NOMO-1 treated with dmso at 0.1 percent for 144 hours (cell line): ENCODE results near the gene COG5.
"Not testable (repeated sequence)": the region's sequence is repeated elsewhere in the genome, so short reads cannot be mapped to it uniquely, and the experiment has no call there.

Experiments
- DNase-seq: peaks from one replicate; lab custom pipeline; 2025; ENCODE audit not compliant: unreplicated experiment; lab: John Stamatoyannopoulos, UW

Gene COG5

DNA sequence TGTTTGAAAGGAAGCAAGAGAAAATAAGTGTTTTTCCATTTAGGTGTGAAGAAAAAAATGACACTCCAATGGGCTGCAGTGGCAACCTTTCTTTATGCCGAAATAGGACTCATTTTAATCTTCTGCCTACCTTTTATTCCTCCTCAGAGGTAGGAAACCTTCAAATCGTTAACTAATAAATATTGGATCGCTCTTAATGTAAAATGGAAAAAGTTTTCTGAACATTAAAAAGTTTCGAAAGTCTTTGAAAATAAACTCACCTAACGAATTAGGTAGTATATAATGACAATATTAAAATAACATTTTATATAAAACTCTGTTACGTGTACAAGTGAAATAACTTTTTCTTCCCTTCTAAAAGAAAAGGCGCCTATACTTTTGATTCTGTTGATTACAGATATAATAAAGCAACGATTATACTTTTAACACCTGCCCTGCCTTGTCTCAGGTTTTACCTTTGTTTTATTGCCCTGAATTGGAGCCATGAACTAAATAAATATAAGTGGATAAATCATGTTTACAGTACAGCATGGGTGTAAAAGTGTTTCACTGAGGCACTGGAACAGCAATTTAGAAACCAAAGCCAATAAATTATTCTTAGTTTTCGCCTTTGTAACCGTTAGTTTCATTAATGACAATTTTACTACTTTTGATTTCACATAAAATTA is 17.1 kb upstream of the COG5 start:
- DNase-seq = no peak

DNA sequence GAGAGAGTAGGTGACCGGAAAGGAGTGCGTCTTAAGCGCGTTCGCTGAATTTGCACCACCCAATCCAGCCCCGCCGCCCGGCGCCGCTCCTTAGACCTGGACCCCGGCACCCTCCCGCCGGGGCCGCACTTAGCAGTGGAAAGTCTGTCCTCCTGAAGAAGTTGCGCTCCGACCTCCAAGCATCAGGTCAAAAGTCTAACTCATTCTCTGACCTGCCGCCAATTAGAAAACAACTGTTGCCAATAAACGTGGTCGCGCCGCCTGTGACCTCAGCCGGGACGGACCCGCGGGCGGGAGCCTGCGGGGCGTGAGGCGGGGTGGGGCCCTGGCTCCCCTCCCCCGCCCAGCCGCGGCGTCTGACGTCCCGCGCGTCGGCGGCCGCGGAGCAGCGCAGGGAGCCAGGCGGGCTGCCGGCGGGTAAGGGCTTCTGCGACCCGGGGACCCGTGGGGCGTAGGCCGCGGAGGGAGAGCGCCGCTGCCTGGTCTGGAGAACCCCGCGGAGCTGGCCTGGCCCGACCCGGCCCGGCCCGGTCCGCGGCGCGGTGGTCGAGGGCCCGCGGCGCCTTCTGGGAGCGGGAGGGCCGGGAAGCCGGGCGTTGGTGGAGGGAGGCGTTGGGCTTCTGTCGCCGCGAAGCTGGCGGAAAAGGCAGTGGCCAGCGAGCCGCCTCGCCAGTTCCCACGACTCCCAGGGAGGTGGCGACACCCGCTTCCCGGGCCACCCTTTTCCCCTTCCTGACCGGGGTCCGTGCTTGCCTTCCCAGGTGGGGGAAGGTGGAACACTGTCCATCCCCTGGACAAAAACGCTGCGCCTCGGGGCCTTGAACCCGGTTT is 16.4 kb upstream of the COG5 start, which contains the start of gene BCAP29:
BCAP29 (plus strand) TSS at position 362 of the 831 bp plus-strand sequence. CDS start 527 bp downstream, outside the sequence.
- DNase-seq = no peak

DNA sequence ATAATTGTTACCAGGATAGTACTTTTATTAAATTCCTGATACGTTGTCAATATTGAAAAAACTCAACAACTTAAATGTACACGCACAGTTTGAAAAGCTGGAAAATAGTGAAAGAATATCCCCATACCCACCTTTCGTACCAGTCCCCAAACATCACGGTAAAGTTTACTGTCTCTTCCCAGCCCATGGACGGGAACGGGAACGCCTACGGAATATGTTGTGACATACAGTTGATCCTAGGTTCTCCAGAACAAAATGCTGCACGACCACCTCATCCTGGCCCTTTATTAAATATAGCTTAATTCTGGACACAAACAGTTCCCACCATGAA is 15.8 kb upstream of the COG5 start:
- DNase-seq = no peak

DNA sequence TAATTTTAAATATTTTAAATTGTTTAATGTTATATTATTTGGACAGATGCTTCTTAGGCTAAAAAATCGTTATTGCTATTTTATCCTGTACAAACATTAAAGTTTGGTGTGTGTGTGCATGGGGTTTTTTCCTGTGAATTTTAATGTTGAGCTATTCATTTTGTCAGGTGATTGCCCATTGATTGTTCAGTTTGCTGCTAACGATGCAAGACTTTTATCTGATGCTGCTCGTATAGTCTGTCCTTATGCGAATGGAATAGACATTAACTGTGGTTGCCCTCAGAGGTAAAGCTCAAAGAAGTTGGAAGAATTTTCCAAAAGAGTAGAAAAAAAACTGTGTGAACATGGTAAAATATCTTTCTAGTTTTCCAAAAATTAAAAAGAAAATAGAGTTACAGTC is 9.8 kb upstream of the COG5 start:
- DNase-seq = no peak

DNA sequence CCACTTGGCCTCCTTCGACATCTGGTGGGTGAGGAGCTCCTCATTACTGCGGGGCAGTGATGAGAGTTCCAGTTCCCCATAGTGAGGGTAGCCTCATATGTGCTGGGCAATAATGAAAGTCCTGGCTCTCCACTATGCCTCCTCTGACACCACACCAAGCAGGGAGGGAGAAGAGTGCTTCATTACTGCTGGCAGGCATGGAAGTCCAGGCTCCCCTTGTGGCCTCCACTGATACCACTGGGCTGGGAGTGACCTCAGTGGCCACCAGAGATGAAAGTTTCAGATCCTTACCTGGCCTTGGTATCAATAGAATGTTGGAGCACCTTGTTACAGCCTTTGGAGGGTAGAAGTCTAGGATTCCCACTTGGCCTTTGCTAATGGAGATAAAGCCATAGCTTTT is 6.6 kb upstream of the COG5 start:
- no peak for DNase-seq

DNA sequence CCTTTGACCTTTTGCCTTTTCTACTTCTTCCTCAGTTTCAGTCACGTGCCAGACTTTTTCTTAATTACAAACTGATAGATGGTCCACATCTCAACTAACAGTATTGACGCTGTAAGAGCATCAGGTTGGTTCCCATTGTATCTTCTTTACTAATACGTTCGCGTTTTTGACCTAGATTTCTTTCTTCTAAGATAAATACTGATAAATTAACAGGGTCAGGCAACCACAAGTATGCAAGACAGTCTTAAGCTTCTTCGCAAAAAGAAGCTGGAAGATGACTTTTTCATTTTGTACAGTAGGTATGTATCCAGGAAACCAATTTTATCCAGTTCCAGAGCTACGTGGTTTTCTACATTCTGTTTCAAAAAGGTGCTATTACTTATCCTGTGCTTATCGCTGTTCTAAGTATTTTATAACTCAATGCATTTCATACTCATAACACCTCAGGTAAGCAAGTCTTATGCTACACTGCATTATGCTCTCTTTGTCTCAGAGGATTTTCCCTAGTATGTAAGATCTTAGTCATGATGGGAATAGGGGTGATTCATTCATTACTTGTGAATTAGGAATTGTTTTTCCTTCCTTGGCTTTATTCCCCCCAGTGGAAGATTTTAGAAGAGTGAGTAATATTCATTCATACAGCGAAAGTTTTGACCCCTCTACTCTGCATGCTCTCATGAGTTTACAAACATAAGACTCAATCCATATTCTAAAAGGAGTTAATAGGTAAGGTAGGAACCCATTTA is 1.0 kb upstream of the COG5 start:
- no peak for DNase-seq

DNA sequence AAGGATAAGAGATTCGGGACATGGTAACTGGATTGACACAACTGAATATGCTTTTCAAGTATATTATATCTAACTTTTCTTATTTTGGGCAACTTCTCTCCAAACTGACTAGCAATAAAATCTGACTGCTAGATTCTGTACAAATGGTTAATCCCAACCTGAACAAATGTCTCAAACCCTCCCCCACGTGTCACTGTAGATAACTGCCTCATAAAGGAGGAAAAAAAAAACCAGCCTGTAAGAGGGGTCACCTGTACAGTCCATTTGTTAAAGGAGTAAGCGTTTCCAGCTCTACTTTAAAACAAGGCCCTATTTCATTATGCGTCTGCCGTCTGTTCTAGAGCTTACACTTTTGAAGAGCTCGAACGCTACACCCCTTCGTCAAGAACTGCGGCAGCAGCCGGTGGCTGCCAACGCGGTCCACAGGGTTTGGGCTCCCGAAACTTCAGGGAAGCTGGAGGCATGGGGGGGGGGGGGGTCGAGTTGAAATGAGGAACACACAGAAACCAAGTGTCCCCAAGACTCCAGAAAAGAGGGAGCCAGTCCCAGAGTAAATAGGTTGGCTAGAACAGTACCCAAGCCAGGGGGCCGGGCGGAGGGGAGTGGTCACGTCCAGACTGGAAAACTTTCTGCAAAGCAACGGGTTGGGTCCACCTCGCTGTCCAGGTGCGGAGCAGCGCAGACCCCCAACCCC is 492 bp downstream of the COG5 start:
- DNase-seq = no peak

DNA sequence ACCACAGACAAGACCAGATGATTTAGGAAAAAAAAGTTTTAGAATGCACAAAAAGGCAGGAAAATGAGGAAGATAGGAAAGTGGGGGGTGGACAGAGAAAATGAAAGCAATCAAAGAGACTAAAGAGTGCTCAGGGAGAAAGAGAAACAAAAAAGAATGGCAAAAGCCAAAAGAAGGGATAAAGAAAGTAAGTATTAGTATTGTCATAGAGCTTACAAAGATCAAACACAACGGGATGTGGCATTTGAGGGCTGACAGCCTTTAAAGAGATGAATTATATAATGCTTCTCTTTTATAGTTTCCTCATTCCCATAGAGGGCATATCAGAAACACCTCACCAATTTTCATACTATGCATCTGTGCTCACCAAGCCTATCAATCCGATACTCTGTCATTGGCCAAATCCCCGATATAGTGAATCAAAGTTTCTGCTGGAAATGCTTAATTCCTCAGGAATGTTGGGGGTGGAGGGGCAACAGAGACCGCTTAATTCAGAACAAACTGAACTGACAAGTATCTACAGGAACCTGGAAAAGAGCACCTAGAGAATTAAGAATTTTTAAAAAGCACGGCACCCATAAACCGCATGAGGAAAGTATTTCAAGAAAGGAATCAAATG is 2.7 kb downstream of the COG5 start:
- DNase-seq = no peak

DNA sequence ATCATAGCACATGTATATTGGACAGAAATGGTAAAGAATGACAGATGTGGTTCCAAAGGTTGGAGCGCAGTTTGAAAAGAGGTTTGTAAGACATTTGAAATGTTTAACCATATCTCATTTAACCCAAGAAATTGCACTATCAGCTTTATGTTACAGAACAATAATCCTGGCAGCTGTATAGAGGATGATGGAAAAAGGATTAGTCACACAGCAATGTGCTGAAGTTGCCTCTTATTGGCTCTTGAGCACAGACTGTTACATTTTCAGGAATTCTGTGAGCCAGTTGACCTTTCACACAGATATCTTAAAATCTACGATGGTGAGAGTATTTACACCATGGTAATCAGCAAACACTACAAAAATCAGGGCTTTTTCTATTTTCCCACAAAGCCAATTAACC is 3.9 kb downstream of the COG5 start:
- DNase-seq = no peak

DNA sequence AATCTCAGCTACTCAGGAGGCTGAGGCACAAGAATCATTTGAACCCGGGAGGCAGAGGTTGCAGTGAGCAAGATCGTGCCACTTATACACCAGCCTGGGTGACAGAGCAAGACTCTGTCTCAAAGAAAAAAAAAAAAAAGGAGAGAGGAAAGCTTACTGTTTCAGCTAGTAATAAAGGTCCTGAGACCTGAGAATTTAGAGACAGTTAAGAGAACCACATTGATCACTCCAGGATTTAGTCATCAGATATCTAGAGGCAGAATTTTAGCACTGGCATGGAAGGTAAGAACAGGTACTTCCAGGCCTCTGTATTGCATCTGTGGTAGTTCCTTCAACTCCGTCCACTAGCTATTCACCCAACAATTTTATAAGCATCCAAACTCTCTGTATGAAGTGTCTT is 7.8 kb downstream of the COG5 start:
- no peak for DNase-seq

DNA sequence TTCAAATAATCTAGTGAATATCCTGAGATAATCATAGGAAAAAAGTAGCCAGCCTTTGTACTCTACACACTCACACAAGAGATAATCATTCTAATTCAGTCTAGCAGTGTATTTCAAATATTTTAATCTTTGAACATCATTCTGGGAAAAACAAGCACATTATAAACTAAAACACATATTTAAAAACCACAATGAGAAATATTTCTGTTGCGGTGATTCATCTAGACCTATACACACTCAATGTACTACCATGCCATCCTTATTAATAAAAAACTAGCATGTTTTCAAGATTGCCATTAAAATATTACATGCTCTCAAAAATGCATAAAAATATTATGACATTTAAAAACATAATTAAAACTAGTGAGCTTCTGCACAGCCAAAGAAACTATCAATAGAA is 11.8 kb downstream of the COG5 start:
- DNase-seq = no peak

DNA sequence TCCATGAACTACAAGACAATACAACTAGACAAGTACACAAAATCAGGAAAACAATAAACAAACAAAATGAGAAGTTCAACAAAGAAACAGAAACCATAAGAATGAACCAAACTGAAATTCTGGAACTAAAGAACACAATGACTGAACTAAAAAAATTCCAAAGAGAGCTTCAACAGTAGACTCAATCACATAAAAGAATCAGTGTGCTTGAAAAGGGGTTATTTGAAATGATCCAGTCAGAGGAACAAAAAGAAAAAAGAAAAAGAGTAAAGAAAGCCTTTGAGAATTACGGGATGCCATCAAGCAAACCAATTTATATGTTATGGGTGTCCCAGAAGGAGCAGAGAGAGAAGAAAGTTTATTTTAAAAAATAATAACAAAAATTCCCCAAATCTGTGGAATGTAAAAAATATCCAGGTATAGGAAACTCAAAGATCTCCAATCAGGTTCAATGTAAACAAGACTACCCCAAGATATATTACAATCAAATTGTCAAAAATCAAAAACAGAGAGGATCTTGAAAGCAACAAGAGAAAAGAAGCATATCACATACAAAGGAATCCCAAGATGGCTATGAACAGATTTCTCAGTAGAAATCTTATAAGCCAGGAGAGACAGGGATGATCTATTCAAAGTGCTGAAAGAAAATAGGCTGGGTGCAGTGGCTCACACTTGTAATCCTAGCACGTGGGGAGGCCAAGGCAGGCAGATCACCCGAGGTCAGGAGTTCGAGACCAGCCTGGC is 18.7 kb downstream of the COG5 start:
- DNase-seq = no peak

DNA sequence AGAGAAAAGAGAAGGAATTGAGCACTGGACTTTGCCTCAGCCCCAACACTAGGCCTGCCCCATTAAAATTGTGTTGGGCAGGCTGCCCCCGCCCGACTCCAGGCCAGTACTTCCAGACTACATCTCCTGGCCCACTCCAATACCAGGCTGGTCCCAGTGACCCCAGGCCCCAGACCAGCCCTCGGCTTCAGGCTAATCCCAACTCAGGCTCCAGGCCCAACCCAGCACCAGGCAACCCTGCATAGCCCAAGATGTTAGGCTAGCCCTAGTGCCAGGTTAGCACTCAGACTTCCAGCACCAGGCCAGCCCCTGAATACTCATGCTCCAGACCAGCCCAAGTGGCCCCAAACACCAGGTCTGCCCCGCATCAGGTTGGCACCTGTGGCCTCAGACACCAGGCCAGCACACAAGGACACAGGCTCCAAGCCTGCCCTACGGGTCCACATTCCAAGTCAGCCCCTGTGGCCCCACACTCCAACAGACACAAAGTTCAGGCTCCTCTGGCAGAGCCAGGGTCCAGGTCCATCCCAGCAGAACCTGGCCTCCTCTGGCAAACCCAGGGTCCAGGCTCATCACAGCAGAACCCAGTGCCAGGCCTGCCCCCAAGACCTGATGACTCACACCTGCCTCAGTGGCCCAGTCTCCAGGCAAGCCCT is 20.3 kb downstream of the COG5 start:
- no peak for DNase-seq

DNA sequence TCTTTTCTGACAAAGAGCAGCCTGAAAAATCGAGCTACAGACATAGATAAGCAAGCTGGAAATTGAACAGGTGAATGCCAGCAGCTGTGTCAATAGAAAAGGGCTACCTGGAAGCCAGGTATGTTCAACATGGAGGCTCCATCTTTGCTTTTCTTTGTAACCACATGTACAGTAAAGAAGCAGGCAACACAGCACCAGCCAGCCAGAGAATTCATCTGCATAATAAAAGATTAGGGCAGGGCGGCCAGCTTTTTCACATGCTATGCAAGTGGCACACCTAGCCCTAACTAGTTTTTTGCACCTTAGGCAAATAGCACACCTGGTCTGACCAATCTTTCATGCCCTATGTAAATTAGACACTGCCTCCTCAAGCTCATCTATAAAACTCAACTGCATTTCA is 25.7 kb downstream of the COG5 start:
- no peak for DNase-seq

DNA sequence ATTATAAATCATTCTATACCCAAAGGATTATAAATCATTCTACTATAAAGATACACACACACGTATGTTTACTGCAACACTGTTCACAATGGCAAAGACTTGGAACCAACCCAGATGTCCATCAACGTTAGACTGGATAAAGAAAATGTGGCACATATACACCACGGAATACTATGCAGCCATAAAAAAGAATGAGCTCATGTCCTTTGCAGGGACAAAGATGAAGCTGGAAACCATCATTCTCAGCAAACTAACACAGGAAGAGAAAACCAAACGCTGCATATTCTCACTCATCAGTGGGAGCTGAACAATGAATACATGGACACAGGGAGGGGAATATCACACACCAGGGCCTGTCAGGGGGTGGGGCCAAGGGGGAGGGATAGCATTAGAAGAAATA is 26.5 kb downstream of the COG5 start:
- DNase-seq = not testable (repeated sequence)

DNA sequence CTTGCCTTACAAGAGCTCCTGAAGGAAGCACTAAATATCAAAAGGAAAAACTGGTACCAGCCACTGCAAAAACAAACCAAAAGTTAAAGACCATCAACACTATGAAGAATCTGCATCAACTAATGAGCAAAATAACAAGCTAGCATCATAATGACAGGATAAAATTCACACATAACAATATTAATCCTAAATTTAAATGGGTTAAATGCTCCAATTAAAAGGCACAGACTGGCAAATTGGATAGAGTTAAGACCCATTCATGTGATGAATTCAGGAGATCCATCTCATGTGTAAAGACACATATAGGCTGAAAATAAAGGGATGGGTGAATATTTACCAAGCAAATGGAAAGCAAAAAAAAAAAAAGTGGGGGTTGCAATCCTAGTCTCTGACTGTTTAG is 29.6 kb downstream of the COG5 start:
- DNase-seq = no peak

DNA sequence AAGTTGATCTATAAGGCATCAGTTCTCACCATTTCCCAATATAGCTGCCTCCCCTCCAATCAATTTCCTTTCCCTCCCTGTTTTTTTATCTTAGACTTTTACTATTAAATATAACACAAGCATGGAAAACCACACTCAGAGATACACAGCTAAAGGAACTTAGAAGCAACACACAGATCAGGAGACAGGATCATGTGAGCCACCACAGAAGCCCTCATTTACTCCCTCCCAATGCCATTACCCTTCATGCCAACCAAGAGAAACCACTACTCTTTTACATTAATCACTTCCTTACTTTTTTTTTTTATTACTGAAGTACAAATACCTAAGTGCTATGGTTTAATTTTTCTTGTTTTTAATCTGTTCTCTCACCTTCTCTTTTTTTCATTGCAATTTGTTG is 33.0 kb downstream of the COG5 start:
- no peak for DNase-seq

DNA sequence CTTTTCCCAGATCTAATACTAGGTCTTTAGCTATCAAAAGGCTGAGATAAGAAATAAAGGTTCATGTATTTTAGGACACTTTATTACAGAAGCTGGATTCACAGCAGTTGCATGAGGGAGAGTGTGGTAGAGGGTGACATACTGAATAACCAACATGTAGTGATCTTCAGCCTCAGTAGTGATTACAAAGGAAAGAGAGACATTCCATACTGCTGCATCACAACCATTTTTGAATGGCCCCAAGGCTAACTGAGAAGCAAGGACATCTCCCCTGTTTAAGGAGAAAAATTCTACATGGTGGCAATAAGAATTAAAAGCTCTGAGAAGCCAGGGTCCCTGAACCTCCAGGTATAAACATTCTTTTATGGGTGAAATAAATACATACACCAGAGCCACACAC is 35.3 kb downstream of the COG5 start:
- DNase-seq = no peak

DNA sequence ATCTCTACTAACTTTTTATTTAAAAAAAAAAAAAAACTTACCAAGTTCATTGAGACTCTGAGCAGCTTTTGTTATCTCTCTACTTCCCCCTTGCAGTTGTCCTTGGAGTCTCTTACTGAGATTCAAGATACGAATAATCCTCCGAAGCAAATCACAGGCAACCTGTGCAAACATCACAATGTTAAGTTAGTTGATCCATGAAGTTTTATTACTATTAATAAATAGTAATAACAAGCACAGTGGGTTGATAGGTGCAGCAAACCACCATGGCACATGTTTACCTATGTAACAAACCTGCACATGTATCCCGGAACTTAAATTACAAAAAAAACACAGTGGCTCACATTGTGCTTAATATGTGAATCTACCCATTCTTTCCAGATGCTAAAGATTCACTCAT is 36.5 kb downstream of the COG5 start:
- no peak for DNase-seq

DNA sequence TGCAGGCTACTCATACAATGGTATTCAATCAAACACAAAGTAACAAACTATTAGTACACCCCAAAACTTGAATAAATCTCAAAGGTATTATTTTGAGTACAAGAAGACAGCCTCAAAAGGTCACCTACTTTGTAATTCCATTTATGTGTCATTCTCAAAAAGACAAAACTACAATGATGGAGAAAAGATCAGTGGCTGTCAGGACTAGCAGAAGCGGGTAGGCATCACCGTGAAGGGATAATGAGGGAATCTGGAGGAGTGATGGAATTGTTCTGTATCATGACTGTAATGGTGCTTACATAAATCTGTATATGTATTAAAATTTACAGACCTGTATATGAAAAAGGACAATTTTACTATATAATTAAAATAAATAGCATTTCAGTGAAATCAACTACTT is 37.0 kb downstream of the COG5 start:
- no peak for DNase-seq
